Adrenal gland (tissue), 5 donors: ENCODE results near the gene SPO11.

Experiments used
- CTCF ChIP-seq, 6 experiments: fragments of 450-650 bp in 4 of 6; fragments of 200-600 bp in 2 of 6; sonication (generic) in 1 of 6; IDR thresholded peaks; 1 replicate in 5 of 6; 2 replicates in 1 of 6; pipeline versions ENCODE4 v1.5.1 to v1.8.0; 2016 to 2021; ENCODE audit warnings: antibody characterized with exemption in 6 of 6, mild to moderate bottlenecking in 2 of 6, moderate library complexity in 1 of 6
- POLR2A ChIP-seq, 2 donors: fragments of 450-650 bp; IDR thresholded peaks; one replicate each; pipeline ENCODE4 v1.6.1; 2017; ENCODE audit warnings: antibody characterized with exemption in 2 of 2, mild to moderate bottlenecking in 2 of 2, moderate library complexity in 1 of 2
- donor health status: DM: no; HTN: no; CAD: no.

GRCh38 chr20:57361517-57361916 lies 31.9 kb downstream of the SPO11 start:
- TF ChIP-seq CTCF (IDR thresholded peaks at IDR 0.05): no peak
- no peak for TF ChIP-seq POLR2A (IDR thresholded peaks at IDR 0.05)
